Right atrium auricular region (tissue), 2 donors: ENCODE measurements around the gene SPIRE1. TPM values are rescaled to one million over a fixed set of nuclear protein-coding genes. Genes with fewer than 3 reads are reported as not detected.
"Not testable (repeated sequence)": the region's sequence is repeated elsewhere in the genome, so short reads cannot be mapped to it uniquely, and the experiment has no call there.

Experiments
- DNase-seq: peaks from one replicate; pipeline ENCODE4 v3.0.0-alpha.2; 2019; ENCODE audit warnings: low spot score
- H3K27ac ChIP-seq, 2 donors: fragments of 200-600 bp; sonication (generic); 1 replicate in 1 of 2; 2 replicates in 1 of 2; pipeline ENCODE4 v1.5.1; 2016 to 2019
- H3K27me3 ChIP-seq, 2 donors: fragments of 200-600 bp; sonication (generic); one replicate each; pipeline versions ENCODE4 v1.5.1 to v1.6.0; 2017 to 2019
- H3K36me3 ChIP-seq: fragments of 200-600 bp; sonication (generic); one replicate; pipeline ENCODE4 v1.5.1; 2016
- H3K4me1 ChIP-seq, 2 donors: fragments of 200-600 bp; sonication (generic); one replicate each; pipeline versions ENCODE4 v1.5.1 to v1.6.0; 2017 to 2019
- H3K4me3 ChIP-seq, 2 donors: fragments of 200-600 bp; sonication (generic); 1 replicate in 1 of 2; 2 replicates in 1 of 2; pipeline ENCODE4 v1.5.1; 2017 to 2019; ENCODE audit warnings: mild to moderate bottlenecking in 1 of 2, moderate library complexity in 1 of 2
- H3K9me3 ChIP-seq, 2 donors: fragments of 200-600 bp; sonication (generic); one replicate each; pipeline ENCODE4 v1.5.1; 2019
- total RNA-seq, 2 donors: library from RNA; depleted of rRNA; stranded (reverse); fragments of >200 nt; gene quantifications; one replicate each; pipeline ENCODE4 v1.1.0, GENCODE V29; 2016
- TF ChIP-seq, protein P1 (sequence below), 2 donors: fragments of 200-600 bp; sonication (generic); IDR thresholded peaks; one replicate each; pipeline ENCODE4 v1.5.1; 2019; ENCODE audit warnings: antibody characterized with exemption in 2 of 2

Gene SPIRE1
- total RNA-seq, 2 donors from 2014 or later: 34.7 to 42.9 TPM

DNA sequence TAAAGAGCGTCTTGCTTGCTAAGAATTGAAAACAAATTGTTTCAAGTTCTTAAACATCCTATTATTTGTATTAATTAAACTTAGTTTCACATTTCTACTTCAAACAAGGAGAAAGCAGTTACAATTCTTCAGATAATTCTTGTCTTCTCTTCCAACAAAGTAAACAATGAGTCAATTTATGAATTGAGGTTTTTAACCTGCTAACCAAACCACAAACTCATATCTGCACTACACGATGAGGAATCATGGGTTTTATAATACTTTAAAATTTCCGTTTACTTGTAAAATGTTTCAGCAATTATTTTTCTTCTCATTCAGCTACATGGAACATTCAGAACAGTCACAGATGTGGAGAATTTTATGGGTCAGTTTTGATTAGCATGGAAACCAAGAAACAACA, 114.2 kb downstream of the SPIRE1 start:
- no peaks in the 10 kb centered on the region for H3K4me1 ChIP-seq
- no peak overlapping the region for H3K27ac ChIP-seq
- no peaks in the 10 kb centered on the region for H3K27me3 ChIP-seq
- H3K4me3 ChIP-seq: no peak overlapping the region
- no peak for DNase-seq
- H3K36me3 ChIP-seq: no peaks in the 10 kb centered on the region
- TF ChIP-seq, protein P1, sequence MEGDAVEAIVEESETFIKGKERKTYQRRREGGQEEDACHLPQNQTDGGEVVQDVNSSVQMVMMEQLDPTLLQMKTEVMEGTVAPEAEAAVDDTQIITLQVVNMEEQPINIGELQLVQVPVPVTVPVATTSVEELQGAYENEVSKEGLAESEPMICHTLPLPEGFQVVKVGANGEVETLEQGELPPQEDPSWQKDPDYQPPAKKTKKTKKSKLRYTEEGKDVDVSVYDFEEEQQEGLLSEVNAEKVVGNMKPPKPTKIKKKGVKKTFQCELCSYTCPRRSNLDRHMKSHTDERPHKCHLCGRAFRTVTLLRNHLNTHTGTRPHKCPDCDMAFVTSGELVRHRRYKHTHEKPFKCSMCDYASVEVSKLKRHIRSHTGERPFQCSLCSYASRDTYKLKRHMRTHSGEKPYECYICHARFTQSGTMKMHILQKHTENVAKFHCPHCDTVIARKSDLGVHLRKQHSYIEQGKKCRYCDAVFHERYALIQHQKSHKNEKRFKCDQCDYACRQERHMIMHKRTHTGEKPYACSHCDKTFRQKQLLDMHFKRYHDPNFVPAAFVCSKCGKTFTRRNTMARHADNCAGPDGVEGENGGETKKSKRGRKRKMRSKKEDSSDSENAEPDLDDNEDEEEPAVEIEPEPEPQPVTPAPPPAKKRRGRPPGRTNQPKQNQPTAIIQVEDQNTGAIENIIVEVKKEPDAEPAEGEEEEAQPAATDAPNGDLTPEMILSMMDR (IDR thresholded peaks at IDR 0.05): no peak
- peaks cover 0 to 21% of the 10 kb centered on the region in 2 donors for H3K9me3 ChIP-seq

- Histone ChIP-seq H3K36me3 (no peaks in the 10 kb centered on the region), H3K9me3 (peaks cover 0 to 21% of the 10 kb centered on the region in 2 donors), H3K4me3 (no peak overlapping the region), H3K27me3 (no peaks in the 10 kb centered on the region), H3K4me1 (no peaks in the 10 kb centered on the region), H3K27ac (no peak overlapping the region)
- DNase-seq: no peak
- TF ChIP-seq, protein P1 (IDR thresholded peaks at IDR 0.05): no peak
Measured at GRCh38 chr18:12540751-12541150, 117.2 kb downstream of the SPIRE1 start.

- DNase-seq, H3K27ac ChIP-seq, H3K36me3 ChIP-seq, H3K27me3 ChIP-seq, H3K4me1 ChIP-seq, H3K4me3 ChIP-seq: not testable (repeated sequence)
- peaks cover 0 to 21% of the 10 kb centered on the region in 2 donors for H3K9me3 ChIP-seq
Measured at GRCh38 chr18:12539158-12539557, 118.7 kb downstream of the SPIRE1 start.

DNA sequence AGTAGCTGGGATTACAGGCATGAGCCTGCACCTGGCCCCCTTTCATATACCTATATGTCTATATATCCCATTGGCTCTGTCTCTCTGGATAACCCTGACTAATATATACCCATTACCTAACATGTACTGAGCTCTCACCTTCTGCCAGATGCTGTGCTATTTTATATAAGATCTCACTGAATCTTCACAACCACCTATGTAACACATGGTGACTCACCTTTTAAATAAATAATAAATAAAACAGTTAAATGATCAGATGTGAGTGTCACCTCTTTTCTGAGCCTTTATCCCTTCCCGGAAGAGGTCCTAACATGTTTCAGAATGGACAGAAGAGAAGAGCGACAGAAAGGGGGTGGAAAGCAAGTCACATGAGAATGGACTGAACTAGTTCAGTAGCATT, 123.1 kb downstream of the SPIRE1 start:
- no peak for DNase-seq
- H3K27ac ChIP-seq: no peak overlapping the region
- H3K9me3 ChIP-seq: no peaks in the 10 kb centered on the region
- H3K36me3 ChIP-seq: no peaks in the 10 kb centered on the region
- H3K27me3 ChIP-seq: no peaks in the 10 kb centered on the region
- no peak overlapping the region for H3K4me3 ChIP-seq
- TF ChIP-seq, protein P1 (IDR thresholded peaks at IDR 0.05): no peak
- H3K4me1 ChIP-seq: no peaks in the 10 kb centered on the region

DNA sequence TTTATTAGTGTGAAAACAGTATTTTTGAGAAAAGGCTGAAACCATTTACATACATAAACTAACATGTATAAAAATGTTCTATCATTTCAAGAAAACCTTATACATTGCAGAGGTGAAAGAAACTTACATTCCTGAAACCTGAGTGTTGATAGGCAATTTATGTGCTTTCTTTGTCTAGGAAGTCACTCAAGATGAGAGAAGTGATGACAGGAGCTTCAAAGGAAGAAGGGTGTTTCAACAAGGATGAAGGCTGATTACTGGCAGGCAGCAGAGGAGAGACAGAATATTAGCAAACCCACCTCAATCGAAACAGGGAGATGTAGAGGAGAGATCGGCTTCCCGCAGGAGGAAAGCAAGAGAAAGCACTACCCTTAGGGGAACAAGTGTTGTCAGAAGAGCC, 125.2 kb downstream of the SPIRE1 start:
- no peaks in the 10 kb centered on the region for H3K36me3 ChIP-seq
- H3K27me3 ChIP-seq: no peaks in the 10 kb centered on the region
- no peak overlapping the region for H3K27ac ChIP-seq
- H3K4me3 ChIP-seq: no peak overlapping the region
- no peak for DNase-seq
- H3K9me3 ChIP-seq: no peaks in the 10 kb centered on the region
- TF ChIP-seq, protein P1 (IDR thresholded peaks at IDR 0.05): no peak
- H3K4me1 ChIP-seq: no peaks in the 10 kb centered on the region

GRCh38 chr18:12531749-12532148, 126.2 kb downstream of the SPIRE1 start:
- H3K36me3 ChIP-seq: no peaks in the 10 kb centered on the region
- no peak overlapping the region for H3K4me3 ChIP-seq
- TF ChIP-seq, protein P1 (IDR thresholded peaks at IDR 0.05): no peak
- no peaks in the 10 kb centered on the region for H3K27me3 ChIP-seq
- no peaks in the 10 kb centered on the region for H3K9me3 ChIP-seq
- no peaks in the 10 kb centered on the region for H3K4me1 ChIP-seq
- DNase-seq: no peak
- H3K27ac ChIP-seq: no peak overlapping the region
